HepG2 (cell line): ENCODE data around the gene LIPT1. TPM values are rescaled to one million over a fixed set of nuclear protein-coding genes. Genes with fewer than 3 reads are reported as not detected.

Experiments used
- FOSL2 ChIP-seq: sonication (generic); formaldehyde crosslinking; IDR thresholded peaks from 2 replicates; pipeline ENCODE4 v1.4.0; 2020; ENCODE audit warnings: missing genetic modification reagents
- MED8 ChIP-seq: sonication (generic); formaldehyde crosslinking; IDR thresholded peaks from 2 replicates; pipeline ENCODE4 v1.8.1; 2023; ENCODE audit warnings: mild to moderate bottlenecking, missing genetic modification reagents; ENCODE audit not compliant: insufficient replicate concordance
- PHB2 ChIP-seq: fragments of 450-650 bp; IDR thresholded peaks from 2 replicates; pipeline ENCODE4 v1.6.1; 2018; ENCODE audit not compliant: partially characterized antibody
- SRSF9 ChIP-seq: fragments of 200-400 bp; formaldehyde crosslinking; IDR thresholded peaks from 2 replicates; pipeline ENCODE4 v1.6.1; 2018; ENCODE audit warnings: borderline replicate concordance, mild to moderate bottlenecking, low read depth, low read length; ENCODE audit not compliant: insufficient read depth, poor library complexity, severe bottlenecking
- ZNF20 ChIP-seq: sonication (generic); formaldehyde crosslinking; IDR thresholded peaks from 2 replicates; pipeline ENCODE4 v1.4.0; 2020; ENCODE audit warnings: mild to moderate bottlenecking, moderate library complexity, missing genetic modification reagents
- ZNF234 ChIP-seq: sonication (generic); formaldehyde crosslinking; conservative IDR thresholded peaks from 2 replicates; pipeline ENCODE4 v1.5.1; 2020; ENCODE audit warnings: mild to moderate bottlenecking, missing genetic modification reagents
- ZNF557 ChIP-seq: sonication (generic); formaldehyde crosslinking; IDR thresholded peaks from 2 replicates; pipeline ENCODE4 v1.4.0; 2020; ENCODE audit warnings: missing genetic modification reagents
- ZNF562 ChIP-seq: sonication (generic); formaldehyde crosslinking; IDR thresholded peaks from 2 replicates; pipeline ENCODE4 v1.8.0; 2022; ENCODE audit warnings: missing genetic modification reagents, borderline replicate concordance
- ZNF772 ChIP-seq: sonication (generic); formaldehyde crosslinking; IDR thresholded peaks from 2 replicates; pipeline ENCODE4 v1.5.0; 2020; ENCODE audit warnings: mild to moderate bottlenecking, missing genetic modification reagents
- ZNF878 ChIP-seq: sonication (generic); formaldehyde crosslinking; IDR thresholded peaks from 2 replicates; pipeline ENCODE4 v1.8.1; 2023; ENCODE audit warnings: mild to moderate bottlenecking, missing genetic modification reagents, moderate library complexity
- polyA plus RNA-seq, 8 experiments: library from polyadenylated mRNA; depleted of rRNA in 3 of 8; stranded (reverse) in 7 of 8; unstranded in 1 of 8; fragments of >200 nt; fragmentation: Illumina TruSeq in 4 of 8; extraction: Trizol in 4 of 8; gene quantifications; 2 replicates each; pipeline versions ENCODE4 v1.2.1 to v1.2.3, GENCODE V29; 2011 to 2016; ENCODE audit warnings: low read depth in 4 of 8, missing spikeins in 1 of 8, mixed read lengths in 1 of 8; ENCODE audit not compliant: insufficient read depth in 1 of 8
- total RNA-seq, 5 experiments: library from RNA; depleted of rRNA; stranded (reverse); fragments of >200 nt; fragmentation: Illumina TruSeq; extraction: Trizol; gene quantifications; 2 replicates each; pipeline ENCODE4 v1.2.3, GENCODE V29; 2016; ENCODE audit warnings: low read depth in 1 of 5
- TF ChIP-seq, protein P1 (sequence below): sonication (generic); formaldehyde crosslinking; IDR thresholded peaks from 2 replicates; pipeline ENCODE4 v1.5.0; 2020; ENCODE audit warnings: mild to moderate bottlenecking, missing genetic modification reagents
- TF ChIP-seq, protein P2 (sequence below): sonication (generic); formaldehyde crosslinking; IDR thresholded peaks from one replicate; pipeline ENCODE4 v1.5.1; 2020; ENCODE audit warnings: mild to moderate bottlenecking, missing genetic modification reagents; ENCODE audit errors: not compliant biosample characterization
- TF ChIP-seq, protein P3 (sequence below): sonication (generic); formaldehyde crosslinking; IDR thresholded peaks from 2 replicates; pipeline ENCODE4 v1.5.1; 2020; ENCODE audit warnings: missing genetic modification reagents, mild to moderate bottlenecking, borderline replicate concordance
- TF ChIP-seq, protein P4 (sequence below): sonication (generic); formaldehyde crosslinking; IDR thresholded peaks from 2 replicates; pipeline ENCODE4 v1.5.0; 2020; ENCODE audit warnings: missing genetic modification reagents

LIPT1 gene
- total and polyA plus RNA-seq, 2 of the 13 experiments (the other 11 are each of a cell fraction or from before 2014, with no cell fraction given): 8.0 to 9.6 TPM

DNA sequence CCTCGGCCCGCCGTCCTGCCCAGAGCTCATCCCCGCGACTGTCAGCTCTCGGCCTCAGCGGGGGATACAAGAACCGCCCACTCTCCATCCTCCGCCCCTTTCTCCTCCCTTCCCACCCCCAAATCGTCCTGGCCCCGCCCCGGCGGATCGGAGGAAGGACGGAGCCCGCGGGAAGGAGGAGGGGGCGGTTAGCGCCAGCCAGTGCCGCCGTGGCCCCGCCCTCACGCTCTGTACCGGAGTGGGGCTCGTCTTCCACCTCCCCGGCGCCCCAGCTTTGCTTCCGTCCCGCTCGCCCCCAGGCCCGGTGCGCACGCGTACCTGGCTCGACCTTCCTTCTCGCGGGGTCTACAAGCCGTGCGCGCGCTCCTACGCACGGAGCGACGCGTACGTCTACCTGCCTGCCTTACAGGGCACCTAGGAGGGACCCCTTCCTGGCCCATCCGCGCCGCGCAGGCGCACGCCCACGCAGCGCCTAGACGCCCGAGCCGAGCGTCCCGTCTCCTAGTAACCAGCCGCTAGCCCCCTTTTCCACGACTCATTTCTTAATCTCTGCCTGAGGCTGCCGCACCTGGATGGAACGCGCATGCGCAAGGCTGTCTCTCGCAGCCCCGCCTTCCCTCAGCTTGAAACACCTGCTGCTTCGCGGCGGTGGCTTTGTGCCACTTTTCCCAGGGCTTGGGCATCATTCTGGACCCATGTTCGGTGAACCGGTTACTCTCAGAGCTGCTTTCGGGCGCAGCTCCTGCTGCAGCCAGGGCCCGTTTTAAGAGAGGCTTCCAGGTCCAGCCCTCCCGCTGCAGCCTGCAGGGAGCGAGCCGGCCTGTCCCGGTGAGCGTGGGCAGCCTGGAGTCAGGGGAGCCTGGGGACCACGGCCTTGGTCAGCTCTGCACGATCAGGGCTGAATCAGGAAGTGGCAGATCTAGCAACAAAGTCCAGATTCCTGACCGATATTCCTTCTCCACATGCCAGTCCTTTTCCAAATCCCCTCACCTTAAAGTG lies 13.4 kb upstream of the LIPT1 start, which contains the start of gene C2orf15 (continued):
- TF ChIP-seq SRSF9 (no peak), FOSL2 (CRISPR knock-in tag) (no peak; the same call in 1 of the 2 replicates), ZNF772 (CRISPR knock-in tag) (peak; percentile 88), ZNF234 (CRISPR knock-in tag) (no peak), ZNF562 (CRISPR knock-in tag) (no peak), ZNF557 (CRISPR knock-in tag) (no peak), PHB2 (no peak), ZNF20 (CRISPR knock-in tag) (no peak), ZNF878 (CRISPR knock-in tag) (no peak), MED8 (CRISPR knock-in tag) (peak; percentile 81)
- TF ChIP-seq, protein P1, sequence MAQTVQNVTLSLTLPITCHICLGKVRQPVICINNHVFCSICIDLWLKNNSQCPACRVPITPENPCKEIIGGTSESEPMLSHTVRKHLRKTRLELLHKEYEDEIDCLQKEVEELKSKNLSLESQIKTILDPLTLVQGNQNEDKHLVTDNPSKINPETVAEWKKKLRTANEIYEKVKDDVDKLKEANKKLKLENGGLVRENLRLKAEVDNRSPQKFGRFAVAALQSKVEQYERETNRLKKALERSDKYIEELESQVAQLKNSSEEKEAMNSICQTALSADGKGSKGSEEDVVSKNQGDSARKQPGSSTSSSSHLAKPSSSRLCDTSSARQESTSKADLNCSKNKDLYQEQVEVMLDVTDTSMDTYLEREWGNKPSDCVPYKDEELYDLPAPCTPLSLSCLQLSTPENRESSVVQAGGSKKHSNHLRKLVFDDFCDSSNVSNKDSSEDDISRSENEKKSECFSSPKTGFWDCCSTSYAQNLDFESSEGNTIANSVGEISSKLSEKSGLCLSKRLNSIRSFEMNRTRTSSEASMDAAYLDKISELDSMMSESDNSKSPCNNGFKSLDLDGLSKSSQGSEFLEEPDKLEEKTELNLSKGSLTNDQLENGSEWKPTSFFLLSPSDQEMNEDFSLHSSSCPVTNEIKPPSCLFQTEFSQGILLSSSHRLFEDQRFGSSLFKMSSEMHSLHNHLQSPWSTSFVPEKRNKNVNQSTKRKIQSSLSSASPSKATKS (CRISPR knock-in tag): no peak
- TF ChIP-seq, protein P2, sequence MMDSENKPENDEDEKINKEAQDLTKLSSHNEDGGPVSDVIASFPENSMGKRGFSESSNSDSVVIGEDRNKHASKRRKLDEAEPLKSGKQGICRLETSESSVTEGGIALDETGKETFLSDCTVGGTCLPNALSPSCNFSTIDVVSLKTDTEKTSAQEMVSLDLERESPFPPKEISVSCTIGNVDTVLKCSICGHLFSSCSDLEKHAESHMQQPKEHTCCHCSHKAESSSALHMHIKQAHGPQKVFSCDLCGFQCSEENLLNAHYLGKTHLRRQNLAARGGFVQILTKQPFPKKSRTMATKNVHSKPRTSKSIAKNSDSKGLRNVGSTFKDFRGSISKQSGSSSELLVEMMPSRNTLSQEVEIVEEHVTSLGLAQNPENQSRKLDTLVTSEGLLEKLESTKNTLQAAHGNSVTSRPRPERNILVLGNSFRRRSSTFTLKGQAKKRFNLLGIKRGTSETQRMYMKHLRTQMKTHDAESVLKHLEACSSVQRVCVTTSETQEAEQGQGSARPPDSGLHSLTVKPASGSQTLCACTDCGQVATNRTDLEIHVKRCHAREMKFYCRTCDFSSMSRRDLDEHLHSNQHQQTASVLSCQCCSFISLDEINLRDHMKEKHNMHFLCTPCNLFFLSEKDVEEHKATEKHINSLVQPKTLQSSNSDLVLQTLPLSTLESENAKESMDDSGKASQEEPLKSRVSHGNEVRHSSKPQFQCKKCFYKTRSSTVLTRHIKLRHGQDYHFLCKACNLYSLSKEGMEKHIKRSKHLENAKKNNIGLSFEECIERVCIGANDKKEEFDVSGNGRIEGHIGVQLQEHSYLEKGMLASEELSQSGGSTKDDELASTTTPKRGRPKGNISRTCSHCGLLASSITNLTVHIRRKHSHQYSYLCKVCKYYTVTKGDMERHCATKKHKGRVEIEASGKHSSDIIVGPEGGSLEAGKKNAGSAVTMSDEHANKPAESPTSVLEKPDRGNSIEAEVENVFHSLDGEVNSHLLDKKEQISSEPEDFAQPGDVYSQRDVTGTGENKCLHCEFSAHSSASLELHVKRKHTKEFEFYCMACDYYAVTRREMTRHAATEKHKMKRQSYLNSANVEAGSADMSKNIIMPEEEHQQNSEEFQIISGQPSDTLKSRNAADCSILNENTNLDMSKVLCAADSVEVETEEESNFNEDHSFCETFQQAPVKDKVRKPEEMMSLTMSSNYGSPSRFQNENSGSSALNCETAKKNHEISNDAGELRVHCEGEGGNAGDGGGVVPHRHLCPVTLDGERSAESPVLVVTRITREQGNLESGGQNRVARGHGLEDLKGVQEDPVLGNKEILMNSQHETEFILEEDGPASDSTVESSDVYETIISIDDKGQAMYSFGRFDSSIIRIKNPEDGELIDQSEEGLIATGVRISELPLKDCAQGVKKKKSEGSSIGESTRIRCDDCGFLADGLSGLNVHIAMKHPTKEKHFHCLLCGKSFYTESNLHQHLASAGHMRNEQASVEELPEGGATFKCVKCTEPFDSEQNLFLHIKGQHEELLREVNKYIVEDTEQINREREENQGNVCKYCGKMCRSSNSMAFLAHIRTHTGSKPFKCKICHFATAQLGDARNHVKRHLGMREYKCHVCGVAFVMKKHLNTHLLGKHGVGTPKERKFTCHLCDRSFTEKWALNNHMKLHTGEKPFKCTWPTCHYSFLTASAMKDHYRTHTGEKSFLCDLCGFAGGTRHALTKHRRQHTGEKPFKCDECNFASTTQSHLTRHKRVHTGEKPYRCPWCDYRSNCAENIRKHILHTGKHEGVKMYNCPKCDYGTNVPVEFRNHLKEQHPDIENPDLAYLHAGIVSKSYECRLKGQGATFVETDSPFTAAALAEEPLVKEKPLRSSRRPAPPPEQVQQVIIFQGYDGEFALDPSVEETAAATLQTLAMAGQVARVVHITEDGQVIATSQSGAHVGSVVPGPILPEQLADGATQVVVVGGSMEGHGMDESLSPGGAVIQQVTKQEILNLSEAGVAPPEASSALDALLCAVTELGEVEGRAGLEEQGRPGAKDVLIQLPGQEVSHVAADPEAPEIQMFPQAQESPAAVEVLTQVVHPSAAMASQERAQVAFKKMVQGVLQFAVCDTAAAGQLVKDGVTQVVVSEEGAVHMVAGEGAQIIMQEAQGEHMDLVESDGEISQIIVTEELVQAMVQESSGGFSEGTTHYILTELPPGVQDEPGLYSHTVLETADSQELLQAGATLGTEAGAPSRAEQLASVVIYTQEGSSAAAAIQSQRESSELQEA (CRISPR knock-in tag): peak; percentile 83
- TF ChIP-seq, protein P3, sequence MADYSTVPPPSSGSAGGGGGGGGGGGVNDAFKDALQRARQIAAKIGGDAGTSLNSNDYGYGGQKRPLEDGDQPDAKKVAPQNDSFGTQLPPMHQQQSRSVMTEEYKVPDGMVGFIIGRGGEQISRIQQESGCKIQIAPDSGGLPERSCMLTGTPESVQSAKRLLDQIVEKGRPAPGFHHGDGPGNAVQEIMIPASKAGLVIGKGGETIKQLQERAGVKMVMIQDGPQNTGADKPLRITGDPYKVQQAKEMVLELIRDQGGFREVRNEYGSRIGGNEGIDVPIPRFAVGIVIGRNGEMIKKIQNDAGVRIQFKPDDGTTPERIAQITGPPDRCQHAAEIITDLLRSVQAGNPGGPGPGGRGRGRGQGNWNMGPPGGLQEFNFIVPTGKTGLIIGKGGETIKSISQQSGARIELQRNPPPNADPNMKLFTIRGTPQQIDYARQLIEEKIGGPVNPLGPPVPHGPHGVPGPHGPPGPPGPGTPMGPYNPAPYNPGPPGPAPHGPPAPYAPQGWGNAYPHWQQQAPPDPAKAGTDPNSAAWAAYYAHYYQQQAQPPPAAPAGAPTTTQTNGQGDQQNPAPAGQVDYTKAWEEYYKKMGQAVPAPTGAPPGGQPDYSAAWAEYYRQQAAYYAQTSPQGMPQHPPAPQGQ (CRISPR knock-in tag): no peak
- TF ChIP-seq, protein P4, sequence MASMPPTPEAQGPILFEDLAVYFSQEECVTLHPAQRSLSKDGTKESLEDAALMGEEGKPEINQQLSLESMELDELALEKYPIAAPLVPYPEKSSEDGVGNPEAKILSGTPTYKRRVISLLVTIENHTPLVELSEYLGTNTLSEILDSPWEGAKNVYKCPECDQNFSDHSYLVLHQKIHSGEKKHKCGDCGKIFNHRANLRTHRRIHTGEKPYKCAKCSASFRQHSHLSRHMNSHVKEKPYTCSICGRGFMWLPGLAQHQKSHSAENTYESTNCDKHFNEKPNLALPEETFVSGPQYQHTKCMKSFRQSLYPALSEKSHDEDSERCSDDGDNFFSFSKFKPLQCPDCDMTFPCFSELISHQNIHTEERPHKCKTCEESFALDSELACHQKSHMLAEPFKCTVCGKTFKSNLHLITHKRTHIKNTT: no peak
